ENCODE results near the gene HEATR1. TPM values are rescaled to one million over a fixed set of nuclear protein-coding genes. Genes with fewer than 3 reads are reported as not detected.
"Not testable (repeated sequence)": the region's sequence is repeated elsewhere in the genome, so short reads cannot be mapped to it uniquely, and the experiment has no call there.

The HEATR1 gene
- total RNA-seq, 4 donors from 2014 or later = 11.6 to 17.5 (median 15.8) TPM

DNA sequence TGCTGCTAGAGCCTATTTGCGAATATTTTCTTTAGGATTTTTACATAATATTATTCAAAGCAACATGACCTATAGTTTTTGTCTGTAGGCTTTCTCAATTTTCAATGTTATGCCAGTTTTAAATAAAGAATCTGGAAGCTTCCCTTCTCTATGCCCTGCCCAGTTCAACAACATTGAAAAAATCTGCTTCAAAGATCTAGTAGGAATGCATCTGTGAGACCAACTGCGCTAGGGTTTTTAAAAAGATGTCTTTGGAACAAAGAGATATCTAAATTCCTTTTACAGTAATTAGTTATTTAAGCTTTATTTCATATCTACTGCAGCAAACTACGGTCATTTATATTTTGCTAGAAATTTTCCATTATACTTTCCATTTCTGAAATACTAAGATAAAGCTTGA lies 25.7 kb downstream of the HEATR1 start:
- no peak overlapping the region for H3K27ac ChIP-seq
- in situ Hi-C loops (cut with MboI; ENCODE audit: low sequenced_read_pairs in 4 of 4) (no loop called here), intact Hi-C loops (cut with DNase I; ENCODE audit: low total_unique reads) (no loop called here)
- ATAC-seq (no peak), DNase-seq (no peak)
- H3K27me3 ChIP-seq = no peaks in the 10 kb centered on the region
- TF ChIP-seq POLR2A (IDR thresholded peaks at IDR 0.05) = no peak
- TF ChIP-seq, protein P1, sequence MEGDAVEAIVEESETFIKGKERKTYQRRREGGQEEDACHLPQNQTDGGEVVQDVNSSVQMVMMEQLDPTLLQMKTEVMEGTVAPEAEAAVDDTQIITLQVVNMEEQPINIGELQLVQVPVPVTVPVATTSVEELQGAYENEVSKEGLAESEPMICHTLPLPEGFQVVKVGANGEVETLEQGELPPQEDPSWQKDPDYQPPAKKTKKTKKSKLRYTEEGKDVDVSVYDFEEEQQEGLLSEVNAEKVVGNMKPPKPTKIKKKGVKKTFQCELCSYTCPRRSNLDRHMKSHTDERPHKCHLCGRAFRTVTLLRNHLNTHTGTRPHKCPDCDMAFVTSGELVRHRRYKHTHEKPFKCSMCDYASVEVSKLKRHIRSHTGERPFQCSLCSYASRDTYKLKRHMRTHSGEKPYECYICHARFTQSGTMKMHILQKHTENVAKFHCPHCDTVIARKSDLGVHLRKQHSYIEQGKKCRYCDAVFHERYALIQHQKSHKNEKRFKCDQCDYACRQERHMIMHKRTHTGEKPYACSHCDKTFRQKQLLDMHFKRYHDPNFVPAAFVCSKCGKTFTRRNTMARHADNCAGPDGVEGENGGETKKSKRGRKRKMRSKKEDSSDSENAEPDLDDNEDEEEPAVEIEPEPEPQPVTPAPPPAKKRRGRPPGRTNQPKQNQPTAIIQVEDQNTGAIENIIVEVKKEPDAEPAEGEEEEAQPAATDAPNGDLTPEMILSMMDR (IDR thresholded peaks at IDR 0.05 in 4 of 5, conservative IDR thresholded peaks at IDR 0.05 in 1 of 5) = no peak
- H3K4me3 ChIP-seq = no peak overlapping the region
- no peaks in the 10 kb centered on the region for H3K9me3 ChIP-seq
- no peaks in the 10 kb centered on the region for H3K4me1 ChIP-seq
- peaks cover 0 to 83% of the 10 kb centered on the region in 2 donors for H3K36me3 ChIP-seq

DNA sequence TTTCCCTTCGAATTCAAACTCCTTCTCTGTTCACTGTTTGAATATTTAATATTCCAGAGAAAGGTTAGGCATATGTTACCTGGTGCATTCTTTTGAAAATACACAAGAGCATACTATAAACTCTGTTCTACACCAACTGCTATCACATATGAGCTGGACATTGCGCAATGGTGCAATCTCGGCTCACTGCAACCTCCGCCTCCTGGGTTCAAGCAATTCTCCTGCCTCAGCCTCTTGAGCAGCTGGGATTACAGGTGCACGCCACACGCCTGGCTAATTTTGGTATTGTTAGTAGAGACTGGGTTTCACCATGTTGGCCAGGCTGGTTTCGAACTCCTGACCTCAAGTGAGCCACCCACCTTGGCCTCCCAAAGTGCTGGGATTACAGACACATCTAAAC lies 27.3 kb downstream of the HEATR1 start:
- ATAC-seq; in situ Hi-C loops (cut with MboI; ENCODE audit: low sequenced_read_pairs in 4 of 4); DNase-seq; H3K27ac ChIP-seq; H3K9me3 ChIP-seq; intact Hi-C loops (cut with DNase I; ENCODE audit: low total_unique reads); H3K4me1 ChIP-seq; H3K4me3 ChIP-seq; H3K27me3 ChIP-seq: not testable (repeated sequence)
- peaks cover 5 to 84% of the 10 kb centered on the region in 2 donors for H3K36me3 ChIP-seq

DNA sequence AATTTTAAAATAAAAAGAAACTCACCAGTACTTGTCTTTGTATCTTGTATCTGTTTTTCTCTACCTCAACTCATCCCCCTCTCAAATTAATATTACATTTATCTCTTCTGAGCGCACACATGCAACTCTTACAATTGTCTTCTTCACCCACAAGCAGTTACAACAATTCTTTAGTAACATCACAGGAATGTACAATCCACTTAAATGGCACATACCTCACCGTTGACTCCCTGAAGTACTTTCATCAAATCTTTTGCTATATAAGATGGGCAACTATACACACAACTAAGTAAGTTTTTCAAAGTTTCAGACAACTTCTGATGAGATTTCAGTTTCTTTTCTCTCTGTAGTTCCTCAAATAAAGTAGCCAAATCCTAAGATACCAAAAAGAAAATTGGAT lies 28.3 kb downstream of the HEATR1 start:
- TF ChIP-seq POLR2A (IDR thresholded peaks at IDR 0.05) = no peak
- TF ChIP-seq, protein P1 (IDR thresholded peaks at IDR 0.05 in 4 of 5, conservative IDR thresholded peaks at IDR 0.05 in 1 of 5) = no peak
- intact Hi-C loops (cut with DNase I; ENCODE audit: low total_unique reads) = no loop called here
- Histone ChIP-seq H3K4me3 (no peak overlapping the region), H3K27ac (no peak overlapping the region), H3K4me1 (no peaks in the 10 kb centered on the region), H3K9me3 (no peaks in the 10 kb centered on the region), H3K27me3 (no peaks in the 10 kb centered on the region), H3K36me3 (peaks cover 5 to 84% of the 10 kb centered on the region in 2 donors)
- in situ Hi-C loops (cut with MboI; ENCODE audit: low sequenced_read_pairs in 4 of 4) = no loop called here
- no peak for DNase-seq
- no peak for ATAC-seq

DNA sequence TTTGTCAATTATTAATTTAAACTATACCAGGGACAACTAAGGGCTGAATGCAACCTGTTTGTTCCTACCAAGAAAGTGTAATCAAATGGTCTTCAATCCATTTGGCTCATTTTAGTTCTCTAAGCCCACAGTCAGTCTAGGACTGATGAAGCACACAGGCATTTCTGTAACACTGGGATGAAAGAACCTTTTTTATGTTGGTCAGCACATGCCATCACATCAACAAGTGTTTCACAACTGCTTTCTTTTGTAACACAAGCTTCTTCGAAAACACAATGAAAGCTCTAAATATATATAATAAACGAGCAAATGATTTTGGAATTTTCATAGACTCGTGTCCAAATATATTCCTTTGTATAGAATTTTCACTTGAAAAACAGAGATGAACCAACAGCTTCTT lies 28.8 kb downstream of the HEATR1 start:
- Histone ChIP-seq H3K4me3 (no peak overlapping the region), H3K27ac (no peak overlapping the region), H3K9me3 (no peaks in the 10 kb centered on the region), H3K27me3 (no peaks in the 10 kb centered on the region), H3K4me1 (no peaks in the 10 kb centered on the region), H3K36me3 (peaks cover 5 to 83% of the 10 kb centered on the region in 2 donors)
- DNase-seq (no peak), ATAC-seq (no peak)
- intact Hi-C loops (cut with DNase I; ENCODE audit: low total_unique reads) (no loop called here), in situ Hi-C loops (cut with MboI; ENCODE audit: low sequenced_read_pairs in 4 of 4) (no loop called here)
- TF ChIP-seq, protein P1 (IDR thresholded peaks at IDR 0.05 in 4 of 5, conservative IDR thresholded peaks at IDR 0.05 in 1 of 5) = no peak
- no peak for TF ChIP-seq POLR2A (IDR thresholded peaks at IDR 0.05)

DNA sequence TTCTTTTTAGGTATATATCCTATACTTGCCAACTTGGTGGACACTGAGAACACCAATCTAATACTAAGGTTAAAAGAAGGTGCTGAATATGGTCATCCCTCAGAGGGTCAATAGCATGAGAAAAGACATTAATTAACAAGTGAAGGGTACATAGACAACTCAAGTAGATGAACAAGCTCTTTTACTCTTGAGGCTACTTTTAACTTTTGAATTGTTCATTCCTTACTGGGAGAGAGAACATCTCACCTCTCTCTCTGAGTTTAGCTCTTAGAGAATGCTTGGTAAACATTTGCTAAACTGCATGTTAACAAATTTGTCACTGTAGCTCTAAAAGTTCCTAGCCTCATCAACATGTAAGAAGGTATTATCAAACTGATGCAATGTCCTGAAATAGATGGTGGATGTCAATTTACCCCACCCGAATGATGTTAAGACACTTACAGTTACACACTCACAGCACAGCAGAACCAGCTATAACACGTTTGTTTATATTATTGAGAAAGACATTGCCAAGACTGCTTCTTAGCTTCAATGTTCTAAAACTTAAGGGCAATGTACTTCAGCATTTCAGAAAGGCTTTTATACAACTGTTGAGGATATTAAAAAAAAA lies 35.9 kb downstream of the HEATR1 start:
- intact Hi-C loops (cut with DNase I; ENCODE audit: low total_unique reads) = no loop called here
- ATAC-seq (no peak), DNase-seq (no peak)
- no peaks in the 10 kb centered on the region for H3K27me3 ChIP-seq
- in situ Hi-C loops (cut with MboI; ENCODE audit: low sequenced_read_pairs in 4 of 4) = no loop called here
- no peaks in the 10 kb centered on the region for H3K4me1 ChIP-seq
- H3K9me3 ChIP-seq = no peaks in the 10 kb centered on the region
- no peak overlapping the region for H3K27ac ChIP-seq
- H3K36me3 ChIP-seq = peaks cover 5 to 99% of the 10 kb centered on the region in 2 donors
- no peak for TF ChIP-seq POLR2A (IDR thresholded peaks at IDR 0.05)
- H3K4me3 ChIP-seq = no peak overlapping the region

DNA sequence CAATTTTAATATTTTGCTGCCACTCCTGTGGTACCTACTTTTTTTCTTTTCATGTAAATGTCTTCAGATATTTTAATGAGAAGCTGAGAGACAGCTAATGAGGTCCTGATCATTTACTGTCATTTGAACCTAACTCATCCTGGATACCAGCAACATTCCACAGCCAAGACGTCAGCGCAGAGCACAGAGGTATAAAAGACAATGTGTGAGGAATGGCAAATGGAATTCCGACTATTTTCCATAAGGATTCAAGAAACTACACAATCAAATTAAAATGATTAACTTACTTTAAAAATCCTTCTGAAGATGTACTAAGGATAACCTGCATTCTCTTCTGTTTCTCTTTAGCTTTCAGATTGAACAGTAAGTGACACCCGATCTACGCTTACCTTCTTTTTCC lies 38.8 kb downstream of the HEATR1 start:
- Histone ChIP-seq H3K4me3 (no peak overlapping the region), H3K9me3 (no peaks in the 10 kb centered on the region), H3K36me3 (peaks cover 0 to 93% of the 10 kb centered on the region in 2 donors), H3K27me3 (no peaks in the 10 kb centered on the region), H3K4me1 (no peaks in the 10 kb centered on the region), H3K27ac (no peak overlapping the region)
- in situ Hi-C loops (cut with MboI; ENCODE audit: low sequenced_read_pairs in 4 of 4) = no loop called here
- intact Hi-C loops (cut with DNase I; ENCODE audit: low total_unique reads) = no loop called here
- DNase-seq (no peak), ATAC-seq (no peak)
- TF ChIP-seq, protein P1 (IDR thresholded peaks at IDR 0.05 in 4 of 5, conservative IDR thresholded peaks at IDR 0.05 in 1 of 5) = no peak
- no peak for TF ChIP-seq POLR2A (IDR thresholded peaks at IDR 0.05)
